ENCODE results near the gene CDH23.

DNA sequence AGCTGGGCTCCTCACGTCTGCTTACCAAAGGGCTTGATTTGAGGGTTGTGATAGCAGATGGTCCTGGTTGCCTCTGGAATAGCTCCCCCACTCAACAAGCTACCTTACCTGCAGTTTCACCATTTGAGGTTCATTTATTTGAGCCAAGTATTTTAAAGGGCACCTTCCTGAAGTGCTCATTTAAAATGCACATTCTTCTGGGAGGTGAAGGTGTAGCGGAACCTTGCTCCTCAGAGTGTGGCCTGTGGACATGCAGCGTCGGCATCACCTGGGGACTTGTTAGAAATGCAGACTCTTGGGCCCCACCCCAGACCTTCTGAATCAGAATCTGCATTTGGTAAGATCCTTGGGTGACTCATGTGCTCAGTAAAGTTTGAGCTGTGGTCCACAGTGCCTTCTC lies 2.3 kb downstream of the CDH23 start:
- TF ChIP-seq, protein P1, sequence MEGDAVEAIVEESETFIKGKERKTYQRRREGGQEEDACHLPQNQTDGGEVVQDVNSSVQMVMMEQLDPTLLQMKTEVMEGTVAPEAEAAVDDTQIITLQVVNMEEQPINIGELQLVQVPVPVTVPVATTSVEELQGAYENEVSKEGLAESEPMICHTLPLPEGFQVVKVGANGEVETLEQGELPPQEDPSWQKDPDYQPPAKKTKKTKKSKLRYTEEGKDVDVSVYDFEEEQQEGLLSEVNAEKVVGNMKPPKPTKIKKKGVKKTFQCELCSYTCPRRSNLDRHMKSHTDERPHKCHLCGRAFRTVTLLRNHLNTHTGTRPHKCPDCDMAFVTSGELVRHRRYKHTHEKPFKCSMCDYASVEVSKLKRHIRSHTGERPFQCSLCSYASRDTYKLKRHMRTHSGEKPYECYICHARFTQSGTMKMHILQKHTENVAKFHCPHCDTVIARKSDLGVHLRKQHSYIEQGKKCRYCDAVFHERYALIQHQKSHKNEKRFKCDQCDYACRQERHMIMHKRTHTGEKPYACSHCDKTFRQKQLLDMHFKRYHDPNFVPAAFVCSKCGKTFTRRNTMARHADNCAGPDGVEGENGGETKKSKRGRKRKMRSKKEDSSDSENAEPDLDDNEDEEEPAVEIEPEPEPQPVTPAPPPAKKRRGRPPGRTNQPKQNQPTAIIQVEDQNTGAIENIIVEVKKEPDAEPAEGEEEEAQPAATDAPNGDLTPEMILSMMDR (IDR thresholded peaks at IDR 0.05): no peak
- TF ChIP-seq POLR2A (IDR thresholded peaks at IDR 0.05): no peak
